Vagina (tissue), 2 donors: ENCODE results near the gene LHPP. TPM values are rescaled to one million over a fixed set of nuclear protein-coding genes. Genes with fewer than 3 reads are reported as not detected.

Experiments used
- DNase-seq, 2 donors: peaks; one replicate each; pipeline ENCODE4 v3.0.0-alpha.2; 2017; ENCODE audit errors: extremely low spot score in 2 of 2
- H3K27ac ChIP-seq: fragments of 200-600 bp; sonication (generic); one replicate; pipeline ENCODE4 v1.5.1; 2019
- H3K27me3 ChIP-seq: fragments of 200-600 bp; sonication (generic); one replicate; pipeline ENCODE4 v1.5.1; 2019
- H3K36me3 ChIP-seq, 2 donors: fragments of 200-600 bp; sonication (generic); one replicate each; pipeline ENCODE4 v1.5.1; 2017 to 2019
- H3K4me1 ChIP-seq: fragments of 200-600 bp; sonication (generic); one replicate; pipeline ENCODE4 v1.5.1; 2019
- H3K4me3 ChIP-seq, 2 donors: fragments of 200-600 bp; sonication (generic); 1 replicate in 1 of 2; 2 replicates in 1 of 2; pipeline ENCODE4 v1.5.1; 2016 to 2019
- H3K9me3 ChIP-seq: fragments of 200-600 bp; sonication (generic); one replicate; pipeline ENCODE4 v1.5.1; 2019
- POLR2A ChIP-seq, 2 donors: fragments of 450-650 bp; IDR thresholded peaks; one replicate each; pipeline ENCODE4 v1.6.1; 2017; ENCODE audit warnings: antibody characterized with exemption in 2 of 2, mild to moderate bottlenecking in 2 of 2, moderate library complexity in 2 of 2
- POLR2AphosphoS5 ChIP-seq, 2 donors: sonication (generic); formaldehyde crosslinking; IDR thresholded peaks; one replicate each; pipeline ENCODE4 v1.9.0; 2017; ENCODE audit warnings: antibody characterized with exemption in 2 of 2, mild to moderate bottlenecking in 2 of 2, low read depth in 1 of 2; ENCODE audit not compliant: insufficient read depth in 1 of 2
- intact Hi-C: fragments of 100-400 bp; cut with DNase I; formaldehyde crosslinking; loops from one replicate; pipeline ENCODE4 v1.15.1; 2023
- total RNA-seq: library from RNA; depleted of rRNA; stranded (reverse); fragments of >200 nt; gene quantifications from one replicate; pipeline ENCODE4 v1.2.3, GENCODE V29; 2016
- TF ChIP-seq, protein P1 (sequence below), 3 experiments: fragments of 450-650 bp in 2 of 3; fragments of 200-600 bp in 1 of 3; sonication (generic) in 1 of 3; IDR thresholded peaks; one replicate each; pipeline ENCODE4 v1.5.1; 2017 to 2019; ENCODE audit warnings: antibody characterized with exemption in 3 of 3, mild to moderate bottlenecking in 2 of 3, moderate library complexity in 2 of 3

The LHPP gene
- total RNA-seq, 1 donor from 2014 or later, result 20.1 TPM

DNA sequence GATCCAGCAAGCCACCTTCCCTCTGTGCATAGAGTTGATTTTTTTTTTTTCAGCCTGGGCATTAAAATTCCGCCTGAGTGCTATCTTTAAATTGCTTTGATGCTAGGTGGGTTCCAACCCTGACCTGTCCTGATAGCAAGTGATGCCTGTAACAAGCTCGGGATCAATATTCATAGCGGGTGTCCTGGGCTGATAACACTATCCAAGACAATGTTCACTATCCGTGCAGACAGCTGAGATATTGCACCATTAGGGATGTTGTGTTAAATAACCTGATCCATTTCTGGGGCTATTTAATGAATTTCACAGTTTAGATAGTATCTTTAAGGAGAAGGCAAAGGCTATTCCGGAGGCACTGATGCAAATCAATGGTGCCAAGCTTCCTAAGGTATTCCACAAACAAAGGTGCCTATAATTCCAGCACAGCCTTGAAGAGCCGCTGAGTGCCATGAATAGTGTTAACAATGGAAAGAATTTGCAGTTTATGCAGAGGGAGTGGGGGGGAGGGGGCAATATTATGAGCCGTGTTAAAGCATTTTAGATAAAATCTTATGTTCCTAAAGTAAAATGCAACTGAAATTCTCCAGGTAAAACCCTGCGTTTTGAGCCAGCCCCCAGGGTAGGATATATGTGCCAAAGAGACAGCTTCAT lies 7.5 kb upstream of the LHPP start:
- intact Hi-C loops, result no loop called here
- peaks cover under 1% of the 10 kb centered on the region for H3K27me3 ChIP-seq
- peaks cover 15% of the 10 kb centered on the region for H3K4me1 ChIP-seq
- H3K36me3 ChIP-seq, result no peaks in the 10 kb centered on the region
- no peak for DNase-seq
- H3K27ac ChIP-seq, result no peak overlapping the region
- TF ChIP-seq, protein P1, sequence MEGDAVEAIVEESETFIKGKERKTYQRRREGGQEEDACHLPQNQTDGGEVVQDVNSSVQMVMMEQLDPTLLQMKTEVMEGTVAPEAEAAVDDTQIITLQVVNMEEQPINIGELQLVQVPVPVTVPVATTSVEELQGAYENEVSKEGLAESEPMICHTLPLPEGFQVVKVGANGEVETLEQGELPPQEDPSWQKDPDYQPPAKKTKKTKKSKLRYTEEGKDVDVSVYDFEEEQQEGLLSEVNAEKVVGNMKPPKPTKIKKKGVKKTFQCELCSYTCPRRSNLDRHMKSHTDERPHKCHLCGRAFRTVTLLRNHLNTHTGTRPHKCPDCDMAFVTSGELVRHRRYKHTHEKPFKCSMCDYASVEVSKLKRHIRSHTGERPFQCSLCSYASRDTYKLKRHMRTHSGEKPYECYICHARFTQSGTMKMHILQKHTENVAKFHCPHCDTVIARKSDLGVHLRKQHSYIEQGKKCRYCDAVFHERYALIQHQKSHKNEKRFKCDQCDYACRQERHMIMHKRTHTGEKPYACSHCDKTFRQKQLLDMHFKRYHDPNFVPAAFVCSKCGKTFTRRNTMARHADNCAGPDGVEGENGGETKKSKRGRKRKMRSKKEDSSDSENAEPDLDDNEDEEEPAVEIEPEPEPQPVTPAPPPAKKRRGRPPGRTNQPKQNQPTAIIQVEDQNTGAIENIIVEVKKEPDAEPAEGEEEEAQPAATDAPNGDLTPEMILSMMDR (IDR thresholded peaks at IDR 0.05), result no peak
- TF ChIP-seq POLR2AphosphoS5 (IDR thresholded peaks at IDR 0.05; ENCODE audit: insufficient read depth in 1 of 2, low read depth in 1 of 2) (no peak), POLR2A (IDR thresholded peaks at IDR 0.05) (no peak)
- H3K4me3 ChIP-seq, result no peak overlapping the region
- no peaks in the 10 kb centered on the region for H3K9me3 ChIP-seq

DNA sequence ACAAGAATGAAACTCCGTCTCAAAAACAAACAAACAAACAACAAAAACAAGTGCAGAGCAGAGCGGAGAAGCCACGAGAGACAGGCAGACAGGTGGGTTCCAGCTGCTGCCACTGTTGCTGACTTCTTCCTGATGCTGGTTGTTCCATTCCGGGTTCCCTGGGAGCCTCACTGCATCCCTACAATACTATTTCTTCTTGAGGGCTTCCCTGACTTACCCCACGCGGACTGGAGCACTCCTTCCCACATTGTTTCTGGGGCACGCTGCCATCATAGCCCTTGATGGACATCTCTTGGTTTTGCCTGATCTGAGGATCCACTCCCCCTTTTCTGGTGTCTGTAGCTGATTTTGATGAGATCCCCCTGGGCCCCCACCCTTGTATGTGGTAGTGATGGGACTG lies 6.2 kb upstream of the LHPP start:
- no peaks in the 10 kb centered on the region for H3K9me3 ChIP-seq
- no peaks in the 10 kb centered on the region for H3K27me3 ChIP-seq
- H3K27ac ChIP-seq, result no peak overlapping the region
- no peak for DNase-seq
- peaks cover 2% of the 10 kb centered on the region for H3K4me1 ChIP-seq
- no peak overlapping the region for H3K4me3 ChIP-seq
- H3K36me3 ChIP-seq, result no peaks in the 10 kb centered on the region
- no peak for TF ChIP-seq POLR2AphosphoS5 (IDR thresholded peaks at IDR 0.05; ENCODE audit: insufficient read depth in 1 of 2, low read depth in 1 of 2)
- TF ChIP-seq POLR2A (IDR thresholded peaks at IDR 0.05), result no peak
- TF ChIP-seq, protein P1 (IDR thresholded peaks at IDR 0.05), result no peak
- intact Hi-C loops, result no loop called here

DNA sequence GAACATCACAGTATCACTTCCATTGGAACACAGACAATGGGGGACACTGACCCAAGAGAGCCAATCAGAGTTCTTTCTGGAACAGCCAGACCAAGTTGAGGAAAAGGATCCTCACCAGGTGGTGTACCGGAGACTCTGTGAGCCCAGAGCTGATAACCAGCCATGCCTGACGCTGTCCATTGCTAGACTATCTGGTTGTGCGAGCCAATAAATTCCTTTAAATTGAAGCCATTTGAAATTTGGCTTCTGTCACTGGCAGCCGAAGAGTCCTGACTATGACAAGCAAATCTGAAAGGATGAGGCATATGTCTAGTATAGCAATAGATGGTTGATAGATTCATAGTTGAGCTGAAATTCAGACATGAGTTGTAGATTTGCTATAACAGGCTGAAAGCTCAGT lies 3.1 kb upstream of the LHPP start:
- intact Hi-C loops, result no loop called here
- H3K4me1 ChIP-seq, result no peaks in the 10 kb centered on the region
- H3K9me3 ChIP-seq, result no peaks in the 10 kb centered on the region
- no peak for DNase-seq
- no peaks in the 10 kb centered on the region for H3K36me3 ChIP-seq
- TF ChIP-seq, protein P1 (IDR thresholded peaks at IDR 0.05), result no peak
- TF ChIP-seq POLR2A (IDR thresholded peaks at IDR 0.05) (no peak), POLR2AphosphoS5 (IDR thresholded peaks at IDR 0.05; ENCODE audit: insufficient read depth in 1 of 2, low read depth in 1 of 2) (no peak)
- H3K4me3 ChIP-seq, result no peak overlapping the region
- H3K27me3 ChIP-seq, result no peaks in the 10 kb centered on the region
- no peak overlapping the region for H3K27ac ChIP-seq

DNA sequence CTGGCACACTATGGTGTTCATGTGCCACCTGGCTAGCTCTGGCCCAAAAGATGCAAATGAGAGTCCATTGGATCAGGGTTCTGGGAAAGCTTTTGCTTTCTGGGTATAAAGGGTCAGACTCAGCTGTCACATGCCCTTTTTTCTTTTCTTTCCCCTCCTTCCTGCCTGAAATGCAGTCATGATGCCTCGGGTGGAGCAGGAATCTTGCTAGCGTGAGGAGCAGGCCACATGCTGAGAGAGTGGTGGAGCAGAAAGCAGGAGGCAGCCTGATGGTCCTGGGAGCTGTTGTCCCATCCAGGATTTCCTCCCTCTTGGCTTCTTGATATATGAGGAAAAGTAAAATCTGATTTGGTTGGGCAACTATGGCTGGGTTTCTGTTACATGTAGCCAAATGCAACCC lies 2.7 kb upstream of the LHPP start:
- TF ChIP-seq, protein P1 (IDR thresholded peaks at IDR 0.05), result no peak
- TF ChIP-seq POLR2AphosphoS5 (IDR thresholded peaks at IDR 0.05; ENCODE audit: insufficient read depth in 1 of 2, low read depth in 1 of 2) (no peak), POLR2A (IDR thresholded peaks at IDR 0.05) (no peak)
- H3K4me1 ChIP-seq, result no peaks in the 10 kb centered on the region
- no peaks in the 10 kb centered on the region for H3K36me3 ChIP-seq
- no peaks in the 10 kb centered on the region for H3K9me3 ChIP-seq
- intact Hi-C loops, result no loop called here
- H3K27ac ChIP-seq, result no peak overlapping the region
- DNase-seq, result no peak
- no peak overlapping the region for H3K4me3 ChIP-seq
- no peaks in the 10 kb centered on the region for H3K27me3 ChIP-seq

DNA sequence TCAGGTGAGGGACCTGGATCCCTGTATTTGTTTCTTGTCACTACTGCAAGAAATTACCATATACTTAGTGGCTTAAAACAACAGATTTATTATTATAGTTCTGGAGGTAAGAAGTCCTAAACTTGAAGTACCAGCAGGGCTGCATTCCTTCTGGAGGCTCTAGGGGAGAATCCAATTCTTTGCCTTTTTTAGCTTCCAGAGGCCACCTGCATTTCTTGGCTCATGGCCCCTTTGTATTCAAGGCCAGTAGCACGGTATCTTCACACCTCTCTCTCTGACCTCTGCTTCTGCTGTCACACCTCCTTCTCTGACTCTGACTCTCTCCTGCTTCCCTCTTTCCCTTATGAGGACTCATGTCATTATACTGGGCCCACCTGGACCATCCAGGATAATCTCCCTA lies 2.2 kb upstream of the LHPP start:
- no peak for TF ChIP-seq POLR2A (IDR thresholded peaks at IDR 0.05)
- TF ChIP-seq, protein P1 (IDR thresholded peaks at IDR 0.05), result no peak
- TF ChIP-seq POLR2AphosphoS5 (IDR thresholded peaks at IDR 0.05; ENCODE audit: insufficient read depth in 1 of 2, low read depth in 1 of 2), result no peak
- Histone ChIP-seq H3K27me3 (no peaks in the 10 kb centered on the region), H3K4me3 (no peak overlapping the region), H3K36me3 (no peaks in the 10 kb centered on the region), H3K4me1 (no peaks in the 10 kb centered on the region), H3K9me3 (no peaks in the 10 kb centered on the region), H3K27ac (no peak overlapping the region)
- intact Hi-C loops, result no loop called here
- no peak for DNase-seq
